ENCODE data around the gene ACSL3.

- TF ChIP-seq ATF1 (CRISPR knock-in tag; IDR thresholded peaks at IDR 0.05) (no peak), ZNF423 (CRISPR knock-in tag; IDR thresholded peaks at IDR 0.05) (no peak), NR2C2 (CRISPR knock-in tag; IDR thresholded peaks at IDR 0.05) (no peak), SP1 (CRISPR knock-in tag; conservative IDR thresholded peaks at IDR 0.05) (no peak), FOXK1 (CRISPR knock-in tag; IDR thresholded peaks at IDR 0.05) (no peak), TEAD4 (CRISPR knock-in tag; IDR thresholded peaks at IDR 0.05) (no peak)
- TF ChIP-seq, protein P1, sequence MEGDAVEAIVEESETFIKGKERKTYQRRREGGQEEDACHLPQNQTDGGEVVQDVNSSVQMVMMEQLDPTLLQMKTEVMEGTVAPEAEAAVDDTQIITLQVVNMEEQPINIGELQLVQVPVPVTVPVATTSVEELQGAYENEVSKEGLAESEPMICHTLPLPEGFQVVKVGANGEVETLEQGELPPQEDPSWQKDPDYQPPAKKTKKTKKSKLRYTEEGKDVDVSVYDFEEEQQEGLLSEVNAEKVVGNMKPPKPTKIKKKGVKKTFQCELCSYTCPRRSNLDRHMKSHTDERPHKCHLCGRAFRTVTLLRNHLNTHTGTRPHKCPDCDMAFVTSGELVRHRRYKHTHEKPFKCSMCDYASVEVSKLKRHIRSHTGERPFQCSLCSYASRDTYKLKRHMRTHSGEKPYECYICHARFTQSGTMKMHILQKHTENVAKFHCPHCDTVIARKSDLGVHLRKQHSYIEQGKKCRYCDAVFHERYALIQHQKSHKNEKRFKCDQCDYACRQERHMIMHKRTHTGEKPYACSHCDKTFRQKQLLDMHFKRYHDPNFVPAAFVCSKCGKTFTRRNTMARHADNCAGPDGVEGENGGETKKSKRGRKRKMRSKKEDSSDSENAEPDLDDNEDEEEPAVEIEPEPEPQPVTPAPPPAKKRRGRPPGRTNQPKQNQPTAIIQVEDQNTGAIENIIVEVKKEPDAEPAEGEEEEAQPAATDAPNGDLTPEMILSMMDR (IDR thresholded peaks at IDR 0.05) = no peak
- TF ChIP-seq, protein P2, sequence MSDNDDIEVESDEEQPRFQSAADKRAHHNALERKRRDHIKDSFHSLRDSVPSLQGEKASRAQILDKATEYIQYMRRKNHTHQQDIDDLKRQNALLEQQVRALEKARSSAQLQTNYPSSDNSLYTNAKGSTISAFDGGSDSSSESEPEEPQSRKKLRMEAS (CRISPR knock-in tag; IDR thresholded peaks at IDR 0.05) = no peak
Observed at GRCh38 chr2:222943820-222944219, 83.0 kb downstream of the ACSL3 start.

Data from WTC11 (cell line).